NT2/D1 (cell line): Measurements from ENCODE around the gene TEX28.
"Not testable (repeated sequence)": the region's sequence is repeated elsewhere in the genome, so short reads cannot be mapped to it uniquely, and the experiment has no call there.

Experiments
- SUZ12 ChIP-seq: IDR thresholded peaks from 2 replicates; pipeline ENCODE4 v1.6.1; 2011; ENCODE audit not compliant: insufficient read length, insufficient read depth; ENCODE audit errors: extremely low read depth
- YY1 ChIP-seq: IDR thresholded peaks from 2 replicates; pipeline ENCODE4 v1.6.1; 2011; ENCODE audit not compliant: insufficient read length, insufficient read depth
- ZNF274 ChIP-seq: IDR thresholded peaks from 2 replicates; pipeline ENCODE4 v1.6.1; 2011; ENCODE audit warnings: mild to moderate bottlenecking, low read depth, low read length

- TF ChIP-seq SUZ12, ZNF274, YY1: not testable (repeated sequence)
Observed at GRCh38 chrX:154257282-154257681, 37.6 kb downstream of the TEX28 start, which contains the start of gene OPN1MW3.
